ENCODE data around the gene HMCES. TPM values are rescaled to one million over a fixed set of nuclear protein-coding genes. Genes with fewer than 3 reads are reported as not detected.

Gene HMCES
- total and polyA plus RNA-seq, 4 donors = 13.7 to 18.2 (median 15.3) TPM

DNA sequence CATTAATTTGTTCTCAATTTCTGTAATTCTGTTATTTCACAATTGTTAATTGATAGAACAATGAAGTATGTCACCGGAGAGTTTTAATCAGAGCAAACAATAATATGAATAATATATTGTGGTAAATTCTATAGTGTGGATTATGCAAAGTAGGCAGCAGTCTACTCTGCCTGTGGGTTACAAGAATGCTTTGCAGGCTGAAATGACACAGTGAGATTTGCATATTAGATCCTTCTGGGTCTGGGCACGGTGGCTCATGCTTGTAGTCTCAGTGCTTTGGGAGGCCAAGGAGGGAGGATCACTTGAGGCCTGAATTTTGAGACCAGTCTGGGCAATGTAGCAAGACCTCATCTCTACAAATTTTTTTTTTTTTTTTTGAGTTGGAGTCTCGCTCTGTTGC, 16.8 kb upstream of the HMCES start:
- Histone ChIP-seq H3K27ac (ENCODE audit: low read depth in 1 of 2, low read length in 2 of 2) (no peak overlapping the region), H3K4me3 (ENCODE audit: low read depth in 1 of 3, low read length in 3 of 3) (no peak overlapping the region), H3K36me3 (ENCODE audit: control insufficient read depth in 4 of 4, insufficient read depth in 3 of 4, low read depth in 1 of 4, low read length in 3 of 4) (peaks cover 34 to 84% (median 65%) of the 10 kb centered on the region in 4 donors), H3K4me1 (ENCODE audit: control insufficient read depth in 4 of 4, insufficient read depth in 4 of 4, low read length in 3 of 4) (peaks cover 6 to 30% (median 25%) of the 10 kb centered on the region in 4 donors), H3K9me3 (ENCODE audit: control insufficient read depth in 4 of 4, low read length in 3 of 4) (no peaks in the 10 kb centered on the region), H3K27me3 (ENCODE audit: control insufficient read depth in 4 of 4, insufficient read depth in 4 of 4, low read length in 3 of 4) (no peaks in the 10 kb centered on the region), H3K9ac (ENCODE audit: low read depth in 1 of 2, low read length in 2 of 2) (no peak overlapping the region)
- WGBS = 95% methylated on average over 3 of the region's 3 CpGs
- no peak for DNase-seq (ENCODE audit: low spot score)
- no peak for TF ChIP-seq RXRA (IDR thresholded peaks at IDR 0.05)
- TF ChIP-seq, protein P1, sequence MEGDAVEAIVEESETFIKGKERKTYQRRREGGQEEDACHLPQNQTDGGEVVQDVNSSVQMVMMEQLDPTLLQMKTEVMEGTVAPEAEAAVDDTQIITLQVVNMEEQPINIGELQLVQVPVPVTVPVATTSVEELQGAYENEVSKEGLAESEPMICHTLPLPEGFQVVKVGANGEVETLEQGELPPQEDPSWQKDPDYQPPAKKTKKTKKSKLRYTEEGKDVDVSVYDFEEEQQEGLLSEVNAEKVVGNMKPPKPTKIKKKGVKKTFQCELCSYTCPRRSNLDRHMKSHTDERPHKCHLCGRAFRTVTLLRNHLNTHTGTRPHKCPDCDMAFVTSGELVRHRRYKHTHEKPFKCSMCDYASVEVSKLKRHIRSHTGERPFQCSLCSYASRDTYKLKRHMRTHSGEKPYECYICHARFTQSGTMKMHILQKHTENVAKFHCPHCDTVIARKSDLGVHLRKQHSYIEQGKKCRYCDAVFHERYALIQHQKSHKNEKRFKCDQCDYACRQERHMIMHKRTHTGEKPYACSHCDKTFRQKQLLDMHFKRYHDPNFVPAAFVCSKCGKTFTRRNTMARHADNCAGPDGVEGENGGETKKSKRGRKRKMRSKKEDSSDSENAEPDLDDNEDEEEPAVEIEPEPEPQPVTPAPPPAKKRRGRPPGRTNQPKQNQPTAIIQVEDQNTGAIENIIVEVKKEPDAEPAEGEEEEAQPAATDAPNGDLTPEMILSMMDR (IDR thresholded peaks at IDR 0.05; ENCODE audit: low read depth, low read length, missing input control) = no peak
- no peak for TF ChIP-seq JUND (IDR thresholded peaks at IDR 0.05)
- TF ChIP-seq SP1 (IDR thresholded peaks at IDR 0.05) = no peak
- TF ChIP-seq, protein P2, sequence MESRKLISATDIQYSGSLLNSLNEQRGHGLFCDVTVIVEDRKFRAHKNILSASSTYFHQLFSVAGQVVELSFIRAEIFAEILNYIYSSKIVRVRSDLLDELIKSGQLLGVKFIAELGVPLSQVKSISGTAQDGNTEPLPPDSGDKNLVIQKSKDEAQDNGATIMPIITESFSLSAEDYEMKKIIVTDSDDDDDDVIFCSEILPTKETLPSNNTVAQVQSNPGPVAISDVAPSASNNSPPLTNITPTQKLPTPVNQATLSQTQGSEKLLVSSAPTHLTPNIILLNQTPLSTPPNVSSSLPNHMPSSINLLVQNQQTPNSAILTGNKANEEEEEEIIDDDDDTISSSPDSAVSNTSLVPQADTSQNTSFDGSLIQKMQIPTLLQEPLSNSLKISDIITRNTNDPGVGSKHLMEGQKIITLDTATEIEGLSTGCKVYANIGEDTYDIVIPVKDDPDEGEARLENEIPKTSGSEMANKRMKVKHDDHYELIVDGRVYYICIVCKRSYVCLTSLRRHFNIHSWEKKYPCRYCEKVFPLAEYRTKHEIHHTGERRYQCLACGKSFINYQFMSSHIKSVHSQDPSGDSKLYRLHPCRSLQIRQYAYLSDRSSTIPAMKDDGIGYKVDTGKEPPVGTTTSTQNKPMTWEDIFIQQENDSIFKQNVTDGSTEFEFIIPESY (IDR thresholded peaks at IDR 0.05) = no peak
- TF ChIP-seq TAF1 (conservative IDR thresholded peaks at IDR 0.05) = no peak
- no peak for TF ChIP-seq RAD21 (IDR thresholded peaks at IDR 0.05)
- TF ChIP-seq HNF4A (conservative IDR thresholded peaks at IDR 0.05) = no peak
- no peak for TF ChIP-seq YY1 (IDR thresholded peaks at IDR 0.05)
- no peak for TF ChIP-seq EGR1 (IDR thresholded peaks at IDR 0.05; ENCODE audit: low read depth in 2 of 2)
- TF ChIP-seq HNF4G (IDR thresholded peaks at IDR 0.05) = no peak
- TF ChIP-seq, protein P3, sequence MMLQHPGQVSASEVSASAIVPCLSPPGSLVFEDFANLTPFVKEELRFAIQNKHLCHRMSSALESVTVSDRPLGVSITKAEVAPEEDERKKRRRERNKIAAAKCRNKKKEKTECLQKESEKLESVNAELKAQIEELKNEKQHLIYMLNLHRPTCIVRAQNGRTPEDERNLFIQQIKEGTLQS (IDR thresholded peaks at IDR 0.05) = no peak
- no peak for TF ChIP-seq FOXA2 (IDR thresholded peaks at IDR 0.05)
- TF ChIP-seq GABPA (IDR thresholded peaks at IDR 0.05 in 1 of 2, conservative IDR thresholded peaks at IDR 0.05 in 1 of 2) = no peak
- no peak for TF ChIP-seq NR2F2 (IDR thresholded peaks at IDR 0.05)
- TF ChIP-seq FOXA1 (IDR thresholded peaks at IDR 0.05) = no peak
- TF ChIP-seq, protein P4, sequence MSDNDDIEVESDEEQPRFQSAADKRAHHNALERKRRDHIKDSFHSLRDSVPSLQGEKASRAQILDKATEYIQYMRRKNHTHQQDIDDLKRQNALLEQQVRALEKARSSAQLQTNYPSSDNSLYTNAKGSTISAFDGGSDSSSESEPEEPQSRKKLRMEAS (IDR thresholded peaks at IDR 0.05) = no peak
- TF ChIP-seq, protein P5, sequence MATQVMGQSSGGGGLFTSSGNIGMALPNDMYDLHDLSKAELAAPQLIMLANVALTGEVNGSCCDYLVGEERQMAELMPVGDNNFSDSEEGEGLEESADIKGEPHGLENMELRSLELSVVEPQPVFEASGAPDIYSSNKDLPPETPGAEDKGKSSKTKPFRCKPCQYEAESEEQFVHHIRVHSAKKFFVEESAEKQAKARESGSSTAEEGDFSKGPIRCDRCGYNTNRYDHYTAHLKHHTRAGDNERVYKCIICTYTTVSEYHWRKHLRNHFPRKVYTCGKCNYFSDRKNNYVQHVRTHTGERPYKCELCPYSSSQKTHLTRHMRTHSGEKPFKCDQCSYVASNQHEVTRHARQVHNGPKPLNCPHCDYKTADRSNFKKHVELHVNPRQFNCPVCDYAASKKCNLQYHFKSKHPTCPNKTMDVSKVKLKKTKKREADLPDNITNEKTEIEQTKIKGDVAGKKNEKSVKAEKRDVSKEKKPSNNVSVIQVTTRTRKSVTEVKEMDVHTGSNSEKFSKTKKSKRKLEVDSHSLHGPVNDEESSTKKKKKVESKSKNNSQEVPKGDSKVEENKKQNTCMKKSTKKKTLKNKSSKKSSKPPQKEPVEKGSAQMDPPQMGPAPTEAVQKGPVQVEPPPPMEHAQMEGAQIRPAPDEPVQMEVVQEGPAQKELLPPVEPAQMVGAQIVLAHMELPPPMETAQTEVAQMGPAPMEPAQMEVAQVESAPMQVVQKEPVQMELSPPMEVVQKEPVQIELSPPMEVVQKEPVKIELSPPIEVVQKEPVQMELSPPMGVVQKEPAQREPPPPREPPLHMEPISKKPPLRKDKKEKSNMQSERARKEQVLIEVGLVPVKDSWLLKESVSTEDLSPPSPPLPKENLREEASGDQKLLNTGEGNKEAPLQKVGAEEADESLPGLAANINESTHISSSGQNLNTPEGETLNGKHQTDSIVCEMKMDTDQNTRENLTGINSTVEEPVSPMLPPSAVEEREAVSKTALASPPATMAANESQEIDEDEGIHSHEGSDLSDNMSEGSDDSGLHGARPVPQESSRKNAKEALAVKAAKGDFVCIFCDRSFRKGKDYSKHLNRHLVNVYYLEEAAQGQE (IDR thresholded peaks at IDR 0.05) = no peak
